Stimulated activated effector memory CD8-positive, alpha-beta T cell treated with anti-CD3 and anti-CD28 coated beads, Interleukin-12 subunit alpha, Interleukin-12 subunit beta, amount 100 ng/mL, for 72 hours (primary cell): Measurements from ENCODE around the gene SNX27.

Experiments
- ATAC-seq: fragments of 150-1000 bp; cut with Tn5 transposase; 2 replicates; pipeline ENCODE4 v1.10.0; 2021
- DNase-seq, 2 donors: peaks; one replicate each; pipeline ENCODE4 v3.0.0; 2021 to 2022; ENCODE audit warnings: low spot score in 2 of 2
- H3K27ac Mint-ChIP-seq: one replicate; pipeline ENCODE4 v1.8.0; 2022; ENCODE audit warnings: mild to moderate bottlenecking, mixed read lengths
- H3K36me3 Mint-ChIP-seq: one replicate; pipeline ENCODE4 v1.8.0; 2022; ENCODE audit warnings: mild to moderate bottlenecking, mixed read lengths
- H3K4me1 Mint-ChIP-seq: one replicate; pipeline ENCODE4 v1.8.0; 2022; ENCODE audit warnings: mixed read lengths
- H3K4me3 Mint-ChIP-seq: one replicate; pipeline ENCODE4 v1.8.0; 2022; ENCODE audit warnings: mild to moderate bottlenecking, mixed read lengths
- H3K9me3 Mint-ChIP-seq: one replicate; pipeline ENCODE4 v1.8.0; 2022; ENCODE audit warnings: mixed read lengths

The SNX27 gene

GRCh38 chr1:151611832-151612500 is at the start of gene SNX27:
Gene SNX27, plus strand, starts transcription at chr1:151612050. Its CDS starts 152 bp downstream, at chr1:151612202.
- DNase-seq (peak; percentile 74 to 91), ATAC-seq (peak; percentile 98)
- H3K4me3 Mint-ChIP-seq = peak within 1 kb of the TSS; percentile 96
- peaks cover 6% of the 10 kb centered on the region for H3K36me3 Mint-ChIP-seq
- no peaks in the 10 kb centered on the region for H3K9me3 Mint-ChIP-seq
- H3K4me1 Mint-ChIP-seq = peaks cover 37% of the 10 kb centered on the region
- peak within 1 kb of the TSS; percentile 96 for H3K27ac Mint-ChIP-seq

- Mint-ChIP-seq H3K4me1 (no peaks in the 10 kb centered on the region), H3K36me3 (peaks cover 2% of the 10 kb centered on the region), H3K27ac (no peak overlapping the region), H3K4me3 (no peak overlapping the region), H3K9me3 (no peaks in the 10 kb centered on the region)
- DNase-seq (no peak), ATAC-seq (no peak)
These were observed 49.2 kb upstream of the SNX27 start for GRCh38 chr1:151562661-151563060.

GRCh38 chr1:151563376-151563775 is 48.5 kb upstream of the SNX27 start:
- H3K9me3 Mint-ChIP-seq = no peaks in the 10 kb centered on the region
- no peaks in the 10 kb centered on the region for H3K4me1 Mint-ChIP-seq
- no peak overlapping the region for H3K27ac Mint-ChIP-seq
- H3K4me3 Mint-ChIP-seq = no peak overlapping the region
- DNase-seq = no peak
- ATAC-seq = no peak
- H3K36me3 Mint-ChIP-seq = no peaks in the 10 kb centered on the region

GRCh38 chr1:151565502-151566189 is 46.2 kb upstream of the SNX27 start:
- H3K4me1 Mint-ChIP-seq = no peaks in the 10 kb centered on the region
- no peaks in the 10 kb centered on the region for H3K9me3 Mint-ChIP-seq
- no peaks in the 10 kb centered on the region for H3K36me3 Mint-ChIP-seq
- peak overlapping the region; percentile 27 for H3K27ac Mint-ChIP-seq
- DNase-seq = no peak
- ATAC-seq = no peak
- no peak overlapping the region for H3K4me3 Mint-ChIP-seq

- ATAC-seq (peak; percentile 92), DNase-seq (no peak)
- Mint-ChIP-seq H3K27ac (no peak overlapping the region), H3K36me3 (no peaks in the 10 kb centered on the region), H3K9me3 (no peaks in the 10 kb centered on the region), H3K4me1 (no peaks in the 10 kb centered on the region), H3K4me3 (no peak overlapping the region)
These were observed 43.2 kb upstream of the SNX27 start for GRCh38 chr1:151568626-151569088.

GRCh38 chr1:151570819-151571218 is 41.0 kb upstream of the SNX27 start:
- no peak for DNase-seq

GRCh38 chr1:151574575-151575529 is 37.0 kb upstream of the SNX27 start:
- peaks cover 10% of the 10 kb centered on the region for H3K4me1 Mint-ChIP-seq
- peaks cover 5% of the 10 kb centered on the region for H3K36me3 Mint-ChIP-seq
- no peak overlapping the region for H3K4me3 Mint-ChIP-seq
- no peaks in the 10 kb centered on the region for H3K9me3 Mint-ChIP-seq
- ATAC-seq (peak; percentile 92), DNase-seq (peak in 1 of 2 donors; percentile 55)
- H3K27ac Mint-ChIP-seq = peak overlapping the region; percentile 64

More at GRCh38 chr1:151570819-151571218, 41.0 kb upstream of the SNX27 start:
- H3K4me1 Mint-ChIP-seq = peaks cover 10% of the 10 kb centered on the region
- no peak overlapping the region for H3K4me3 Mint-ChIP-seq
- no peaks in the 10 kb centered on the region for H3K36me3 Mint-ChIP-seq
- no peaks in the 10 kb centered on the region for H3K9me3 Mint-ChIP-seq
- H3K27ac Mint-ChIP-seq = no peak overlapping the region
- ATAC-seq = no peak

GRCh38 chr1:151577173-151577572 is 34.7 kb upstream of the SNX27 start:
- ATAC-seq = no peak
- Mint-ChIP-seq H3K9me3 (no peaks in the 10 kb centered on the region), H3K36me3 (peaks cover 5% of the 10 kb centered on the region), H3K27ac (no peak overlapping the region), H3K4me1 (peaks cover 10% of the 10 kb centered on the region), H3K4me3 (no peak overlapping the region)
- DNase-seq = no peak

- H3K9me3 Mint-ChIP-seq = no peaks in the 10 kb centered on the region
- no peak overlapping the region for H3K27ac Mint-ChIP-seq
- ATAC-seq (no peak), DNase-seq (no peak)
- no peak overlapping the region for H3K4me3 Mint-ChIP-seq
- peaks cover 10% of the 10 kb centered on the region for H3K4me1 Mint-ChIP-seq
- H3K36me3 Mint-ChIP-seq = peaks cover 5% of the 10 kb centered on the region
These were observed 32.9 kb upstream of the SNX27 start for GRCh38 chr1:151578941-151579340.

GRCh38 chr1:151579436-151580225 is 32.2 kb upstream of the SNX27 start:
- H3K27ac Mint-ChIP-seq = no peak overlapping the region
- ATAC-seq (no peak), DNase-seq (no peak)
- H3K4me1 Mint-ChIP-seq = peaks cover 7% of the 10 kb centered on the region
- H3K4me3 Mint-ChIP-seq = no peak overlapping the region
- H3K36me3 Mint-ChIP-seq = peaks cover 5% of the 10 kb centered on the region
- H3K9me3 Mint-ChIP-seq = no peaks in the 10 kb centered on the region

- Mint-ChIP-seq H3K27ac (no peak overlapping the region), H3K4me3 (no peak overlapping the region)
These were observed 30.4 kb upstream of the SNX27 start for GRCh38 chr1:151581451-151581850.

GRCh38 chr1:151581921-151582320 is 29.9 kb upstream of the SNX27 start:
- H3K36me3 Mint-ChIP-seq = peaks cover 5% of the 10 kb centered on the region
- no peaks in the 10 kb centered on the region for H3K4me1 Mint-ChIP-seq
- ATAC-seq (no peak), DNase-seq (no peak)
- H3K27ac Mint-ChIP-seq = no peak overlapping the region
- no peaks in the 10 kb centered on the region for H3K9me3 Mint-ChIP-seq
- H3K4me3 Mint-ChIP-seq = no peak overlapping the region

More at GRCh38 chr1:151581451-151581850, 30.4 kb upstream of the SNX27 start:
- DNase-seq (no peak), ATAC-seq (no peak)
- H3K36me3 Mint-ChIP-seq = peaks cover 5% of the 10 kb centered on the region
- no peaks in the 10 kb centered on the region for H3K4me1 Mint-ChIP-seq
- H3K9me3 Mint-ChIP-seq = no peaks in the 10 kb centered on the region

GRCh38 chr1:151583796-151584195 is 28.1 kb upstream of the SNX27 start:
- H3K9me3 Mint-ChIP-seq = no peaks in the 10 kb centered on the region
- H3K4me3 Mint-ChIP-seq = no peak overlapping the region
- H3K36me3 Mint-ChIP-seq = no peaks in the 10 kb centered on the region
- no peak for ATAC-seq
- H3K4me1 Mint-ChIP-seq = no peaks in the 10 kb centered on the region
- H3K27ac Mint-ChIP-seq = no peak overlapping the region
- no peak for DNase-seq

GRCh38 chr1:151584278-151584677 is 27.6 kb upstream of the SNX27 start:
- H3K36me3 Mint-ChIP-seq = no peaks in the 10 kb centered on the region
- no peaks in the 10 kb centered on the region for H3K4me1 Mint-ChIP-seq
- ATAC-seq (no peak), DNase-seq (no peak)
- H3K27ac Mint-ChIP-seq = no peak overlapping the region
- H3K9me3 Mint-ChIP-seq = no peaks in the 10 kb centered on the region
- H3K4me3 Mint-ChIP-seq = no peak overlapping the region
